Chondrocyte (in vitro differentiated cells): Measurements from ENCODE around the gene SMIM41. TPM values are rescaled to one million over a fixed set of nuclear protein-coding genes. Genes with fewer than 3 reads are reported as not detected.

Experiments used
- DNase-seq: peaks from one replicate; pipeline ENCODE4 v3.0.0; 2021; ENCODE audit warnings: mixed read lengths, low spot score
- H3K27ac Mint-ChIP-seq: one replicate; pipeline ENCODE4 v1.8.0; 2021; ENCODE audit warnings: mild to moderate bottlenecking, moderate library complexity, mixed read lengths; ENCODE audit not compliant: unreplicated experiment
- H3K27me3 Mint-ChIP-seq: 2 replicates; pipeline ENCODE4 v1.8.0; 2021; ENCODE audit warnings: low read depth, mixed read lengths
- H3K36me3 Mint-ChIP-seq: 2 replicates; pipeline ENCODE4 v1.8.0; 2021; ENCODE audit warnings: low read depth, mixed read lengths
- H3K4me1 Mint-ChIP-seq: 2 replicates; pipeline ENCODE4 v1.8.0; 2021; ENCODE audit warnings: low read depth, mild to moderate bottlenecking, mixed read lengths
- H3K4me3 Mint-ChIP-seq: one replicate; pipeline ENCODE4 v1.8.0; 2021; ENCODE audit warnings: mild to moderate bottlenecking, moderate library complexity, mixed read lengths; ENCODE audit not compliant: unreplicated experiment
- H3K9me3 Mint-ChIP-seq: 2 replicates; pipeline ENCODE4 v1.8.0; 2021; ENCODE audit warnings: low read depth, mixed read lengths
- total RNA-seq: library from RNA; stranded (reverse); gene quantifications from 3 replicates; pipeline ENCODE4 v1.2.1, GENCODE V29; 2021
- TF ChIP-seq, protein P1 (sequence below): fragments of 200-600 bp; sonication (generic); IDR thresholded peaks from 2 replicates; pipeline ENCODE4 v1.5.0; 2021; ENCODE audit warnings: antibody characterized with exemption, mild to moderate bottlenecking, moderate library complexity

The SMIM41 gene
- total RNA-seq, 1 donor from 2014 or later, result not detected

GRCh38 chr12:52035926-52036325, 43.6 kb upstream of the SMIM41 start:
- Mint-ChIP-seq H3K4me3 (peak overlapping the region; percentile 47), H3K36me3 (no peaks in the 10 kb centered on the region), H3K9me3 (no peaks in the 10 kb centered on the region), H3K27me3 (no peaks in the 10 kb centered on the region), H3K4me1 (peaks cover 54% of the 10 kb centered on the region), H3K27ac (peak overlapping the region; percentile 88)
- TF ChIP-seq, protein P1, sequence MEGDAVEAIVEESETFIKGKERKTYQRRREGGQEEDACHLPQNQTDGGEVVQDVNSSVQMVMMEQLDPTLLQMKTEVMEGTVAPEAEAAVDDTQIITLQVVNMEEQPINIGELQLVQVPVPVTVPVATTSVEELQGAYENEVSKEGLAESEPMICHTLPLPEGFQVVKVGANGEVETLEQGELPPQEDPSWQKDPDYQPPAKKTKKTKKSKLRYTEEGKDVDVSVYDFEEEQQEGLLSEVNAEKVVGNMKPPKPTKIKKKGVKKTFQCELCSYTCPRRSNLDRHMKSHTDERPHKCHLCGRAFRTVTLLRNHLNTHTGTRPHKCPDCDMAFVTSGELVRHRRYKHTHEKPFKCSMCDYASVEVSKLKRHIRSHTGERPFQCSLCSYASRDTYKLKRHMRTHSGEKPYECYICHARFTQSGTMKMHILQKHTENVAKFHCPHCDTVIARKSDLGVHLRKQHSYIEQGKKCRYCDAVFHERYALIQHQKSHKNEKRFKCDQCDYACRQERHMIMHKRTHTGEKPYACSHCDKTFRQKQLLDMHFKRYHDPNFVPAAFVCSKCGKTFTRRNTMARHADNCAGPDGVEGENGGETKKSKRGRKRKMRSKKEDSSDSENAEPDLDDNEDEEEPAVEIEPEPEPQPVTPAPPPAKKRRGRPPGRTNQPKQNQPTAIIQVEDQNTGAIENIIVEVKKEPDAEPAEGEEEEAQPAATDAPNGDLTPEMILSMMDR, result no peak
- no peak for DNase-seq

- H3K4me3 Mint-ChIP-seq, result peak overlapping the region; percentile 45
- no peak for DNase-seq
- H3K9me3 Mint-ChIP-seq, result no peaks in the 10 kb centered on the region
- TF ChIP-seq, protein P1, result no peak
- peaks cover 54% of the 10 kb centered on the region for H3K4me1 Mint-ChIP-seq
- no peaks in the 10 kb centered on the region for H3K36me3 Mint-ChIP-seq
- peak overlapping the region; percentile 88 for H3K27ac Mint-ChIP-seq
- no peaks in the 10 kb centered on the region for H3K27me3 Mint-ChIP-seq
These were observed 42.8 kb upstream of the SMIM41 start for GRCh38 chr12:52036587-52037171.

DNA sequence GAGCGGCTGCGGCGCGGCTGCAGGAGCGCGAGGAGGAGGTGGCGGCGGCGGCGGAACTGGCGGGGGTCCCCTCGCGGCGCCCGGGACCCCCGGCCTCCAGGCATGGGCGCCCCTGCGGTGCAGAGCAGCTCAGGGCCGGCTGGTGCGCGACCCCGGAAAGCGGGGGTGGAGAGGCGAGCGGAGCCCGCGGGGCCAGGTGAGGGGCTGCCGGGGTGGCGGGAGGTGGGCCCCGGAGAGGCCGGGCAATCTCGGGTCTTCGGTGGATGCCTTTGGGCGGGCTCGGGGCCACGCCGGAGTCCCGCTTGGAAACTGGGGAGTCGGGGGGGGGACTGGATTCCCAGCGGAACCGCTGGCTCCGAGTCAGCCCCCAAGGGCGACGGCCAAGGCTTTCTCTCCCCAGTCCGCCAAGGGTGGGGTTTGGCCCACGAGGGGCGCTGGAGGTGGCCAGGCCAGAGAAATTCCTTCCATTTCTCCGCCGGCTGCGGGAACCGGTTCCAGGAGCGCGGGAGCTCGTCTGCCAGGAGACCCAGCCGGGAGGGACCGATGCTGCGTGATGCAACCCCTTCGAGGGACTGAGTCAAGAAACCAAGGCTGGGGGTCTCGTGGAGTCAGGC, 42.1 kb upstream of the SMIM41 start:
- H3K4me3 Mint-ChIP-seq, result peak overlapping the region; percentile 87

DNA sequence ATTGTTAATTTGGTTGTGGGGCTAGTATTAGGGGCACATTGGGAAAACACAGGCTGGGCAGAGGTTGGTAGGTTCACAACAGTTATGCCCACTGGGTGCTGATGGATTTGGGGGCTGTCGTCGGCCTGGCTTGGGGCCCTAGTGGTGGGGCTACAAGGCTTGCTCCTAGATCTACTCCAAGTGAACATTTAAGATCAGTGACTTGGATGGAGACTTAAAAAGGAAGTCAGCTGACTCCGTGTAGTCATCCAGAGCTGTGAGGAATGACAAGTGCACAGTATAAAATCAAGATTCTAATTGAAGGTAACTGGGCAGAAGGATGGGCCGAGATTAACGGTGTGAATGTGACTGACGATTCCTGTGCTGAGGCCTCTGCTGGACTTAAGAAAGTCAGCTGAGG, 41.1 kb upstream of the SMIM41 start:
- Mint-ChIP-seq H3K9me3 (no peaks in the 10 kb centered on the region), H3K36me3 (no peaks in the 10 kb centered on the region), H3K4me3 (peak overlapping the region; percentile 87), H3K27ac (peak overlapping the region; percentile 32), H3K27me3 (no peaks in the 10 kb centered on the region), H3K4me1 (peaks cover 40% of the 10 kb centered on the region)
- no peak for DNase-seq
- TF ChIP-seq, protein P1, result no peak

More for the DNA sequence above, 42.1 kb upstream of the SMIM41 start:
- DNase-seq, result no peak
- TF ChIP-seq, protein P1, result peak; percentile 41
- Mint-ChIP-seq H3K4me1 (peaks cover 49% of the 10 kb centered on the region), H3K9me3 (no peaks in the 10 kb centered on the region), H3K27ac (peak overlapping the region; percentile 87), H3K27me3 (no peaks in the 10 kb centered on the region), H3K36me3 (no peaks in the 10 kb centered on the region)

- no peaks in the 10 kb centered on the region for H3K9me3 Mint-ChIP-seq
- no peak overlapping the region for H3K27ac Mint-ChIP-seq
These were observed 38.5 kb upstream of the SMIM41 start for GRCh38 chr12:52041035-52041434.

More at GRCh38 chr12:52041035-52041434, 38.5 kb upstream of the SMIM41 start:
- Mint-ChIP-seq H3K4me1 (peaks cover 17% of the 10 kb centered on the region), H3K27me3 (no peaks in the 10 kb centered on the region), H3K4me3 (no peak overlapping the region), H3K36me3 (peaks cover 2% of the 10 kb centered on the region)
- no peak for DNase-seq
- TF ChIP-seq, protein P1, result no peak
